ENCODE data around the gene FYN. TPM values are rescaled to one million over a fixed set of nuclear protein-coding genes. Genes with fewer than 3 reads are reported as not detected.

Gene FYN
- total RNA-seq, 4 donors from 2014 or later = 16.3 to 288 (median 52.2) TPM

DNA sequence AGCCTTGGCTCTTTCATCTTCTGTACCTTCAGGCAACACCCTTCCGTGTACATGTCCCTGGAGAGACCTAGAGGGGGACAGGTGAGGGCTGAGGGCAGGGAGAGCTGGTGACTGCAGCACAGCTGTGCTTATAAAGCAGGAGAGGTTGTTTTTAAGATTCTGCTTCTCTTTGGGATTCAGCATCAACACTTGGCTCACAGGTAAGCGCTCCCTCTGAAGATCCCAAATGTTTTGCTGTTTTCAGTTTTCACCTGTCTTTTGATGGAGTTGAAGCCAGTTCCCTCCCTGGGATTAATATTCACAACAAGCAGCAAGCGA lies 248.2 kb downstream of the FYN start:
- Histone ChIP-seq H3K27ac (peak overlapping the region; percentile 58 to 75 (median 68)), H3K27me3 (no peaks in the 10 kb centered on the region), H3K36me3 (no peaks in the 10 kb centered on the region), H3K4me1 (peaks cover 0 to 13% (median 2%) of the 10 kb centered on the region in 4 donors), H3K9me3 (no peaks in the 10 kb centered on the region), H3K4me3 (no peak overlapping the region)
- intact Hi-C loops (cut with DNase I; ENCODE audit: low total_unique reads) (no loop called here), in situ Hi-C loops (cut with MboI; ENCODE audit: low pct_ligation_motif_present in 1 of 4, low pct_unique_long_range_greater_than_20kb in 1 of 4, low sequenced_read_pairs in 3 of 4) (loop anchor here (25.0 kb wide), 3 partner anchors 238 to 363 kb away; a partner anchor contains a TSS)
- no peak for TF ChIP-seq POLR2AphosphoS5 (IDR thresholded peaks at IDR 0.05)
- TF ChIP-seq, protein P1, sequence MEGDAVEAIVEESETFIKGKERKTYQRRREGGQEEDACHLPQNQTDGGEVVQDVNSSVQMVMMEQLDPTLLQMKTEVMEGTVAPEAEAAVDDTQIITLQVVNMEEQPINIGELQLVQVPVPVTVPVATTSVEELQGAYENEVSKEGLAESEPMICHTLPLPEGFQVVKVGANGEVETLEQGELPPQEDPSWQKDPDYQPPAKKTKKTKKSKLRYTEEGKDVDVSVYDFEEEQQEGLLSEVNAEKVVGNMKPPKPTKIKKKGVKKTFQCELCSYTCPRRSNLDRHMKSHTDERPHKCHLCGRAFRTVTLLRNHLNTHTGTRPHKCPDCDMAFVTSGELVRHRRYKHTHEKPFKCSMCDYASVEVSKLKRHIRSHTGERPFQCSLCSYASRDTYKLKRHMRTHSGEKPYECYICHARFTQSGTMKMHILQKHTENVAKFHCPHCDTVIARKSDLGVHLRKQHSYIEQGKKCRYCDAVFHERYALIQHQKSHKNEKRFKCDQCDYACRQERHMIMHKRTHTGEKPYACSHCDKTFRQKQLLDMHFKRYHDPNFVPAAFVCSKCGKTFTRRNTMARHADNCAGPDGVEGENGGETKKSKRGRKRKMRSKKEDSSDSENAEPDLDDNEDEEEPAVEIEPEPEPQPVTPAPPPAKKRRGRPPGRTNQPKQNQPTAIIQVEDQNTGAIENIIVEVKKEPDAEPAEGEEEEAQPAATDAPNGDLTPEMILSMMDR (IDR thresholded peaks at IDR 0.05) = no peak
- TF ChIP-seq EP300 (IDR thresholded peaks at IDR 0.05; ENCODE audit: low read depth) = no peak
- no peak for TF ChIP-seq POLR2A (IDR thresholded peaks at IDR 0.05)
- DNase-seq = no peak
- 78 to 86% methylated on average over 3 of the region's 3 CpGs for WGBS, 2 donors (ENCODE audit: low coverage in 1 of 2)

DNA sequence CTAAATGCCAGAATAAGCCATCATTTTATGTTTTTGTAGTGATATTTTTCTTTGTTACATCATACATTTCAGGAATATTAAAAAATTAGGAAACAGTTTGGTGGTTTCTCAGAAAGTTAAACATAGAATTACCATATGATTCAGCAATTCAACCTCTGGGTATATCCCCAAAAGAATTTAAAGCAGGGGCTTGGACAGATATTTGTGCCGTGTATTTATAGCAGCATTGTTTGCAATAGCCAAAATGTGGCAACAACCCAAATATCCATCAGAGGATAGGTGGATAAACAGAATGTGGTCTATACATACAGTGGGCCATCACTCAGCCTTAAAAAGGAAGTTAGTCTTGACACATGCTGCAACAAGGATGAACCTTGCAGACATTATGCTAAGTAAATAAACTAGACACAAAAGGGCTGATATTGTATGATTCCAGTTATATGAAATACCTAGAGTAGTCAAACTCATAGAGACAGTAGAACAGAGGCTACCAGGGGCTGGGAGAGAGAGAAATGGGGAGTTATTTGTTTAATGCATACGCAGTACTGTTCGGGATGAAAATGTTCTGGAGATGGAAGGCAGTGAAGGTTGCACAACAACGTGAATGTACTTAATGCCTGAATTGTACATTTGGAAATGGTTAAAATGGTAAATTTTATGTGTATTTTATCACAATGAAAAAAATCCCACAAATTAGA lies 248.7 kb downstream of the FYN start:
- intact Hi-C loops (cut with DNase I; ENCODE audit: low total_unique reads) (no loop called here), in situ Hi-C loops (cut with MboI; ENCODE audit: low pct_ligation_motif_present in 1 of 4, low pct_unique_long_range_greater_than_20kb in 1 of 4, low sequenced_read_pairs in 3 of 4) (loop anchor here (25.0 kb wide), 3 partner anchors 237 to 362 kb away; a partner anchor contains a TSS)
- H3K9me3 ChIP-seq = no peaks in the 10 kb centered on the region
- no peaks in the 10 kb centered on the region for H3K36me3 ChIP-seq
- no peak for DNase-seq
- no peaks in the 10 kb centered on the region for H3K27me3 ChIP-seq
- peaks cover 0 to 18% (median 2%) of the 10 kb centered on the region in 4 donors for H3K4me1 ChIP-seq
- 82 to 86% methylated on average over 4 of the region's 4 CpGs for WGBS, 2 donors (ENCODE audit: low coverage in 1 of 2)
- H3K27ac ChIP-seq = peak overlapping the region in 2 of 4 donors; percentile 72 to 75
- no peak for TF ChIP-seq EP300 (IDR thresholded peaks at IDR 0.05; ENCODE audit: low read depth)
- TF ChIP-seq POLR2A (IDR thresholded peaks at IDR 0.05) = no peak
- TF ChIP-seq, protein P1 (IDR thresholded peaks at IDR 0.05) = no peak
- no peak for TF ChIP-seq POLR2AphosphoS5 (IDR thresholded peaks at IDR 0.05)
- no peak overlapping the region for H3K4me3 ChIP-seq

DNA sequence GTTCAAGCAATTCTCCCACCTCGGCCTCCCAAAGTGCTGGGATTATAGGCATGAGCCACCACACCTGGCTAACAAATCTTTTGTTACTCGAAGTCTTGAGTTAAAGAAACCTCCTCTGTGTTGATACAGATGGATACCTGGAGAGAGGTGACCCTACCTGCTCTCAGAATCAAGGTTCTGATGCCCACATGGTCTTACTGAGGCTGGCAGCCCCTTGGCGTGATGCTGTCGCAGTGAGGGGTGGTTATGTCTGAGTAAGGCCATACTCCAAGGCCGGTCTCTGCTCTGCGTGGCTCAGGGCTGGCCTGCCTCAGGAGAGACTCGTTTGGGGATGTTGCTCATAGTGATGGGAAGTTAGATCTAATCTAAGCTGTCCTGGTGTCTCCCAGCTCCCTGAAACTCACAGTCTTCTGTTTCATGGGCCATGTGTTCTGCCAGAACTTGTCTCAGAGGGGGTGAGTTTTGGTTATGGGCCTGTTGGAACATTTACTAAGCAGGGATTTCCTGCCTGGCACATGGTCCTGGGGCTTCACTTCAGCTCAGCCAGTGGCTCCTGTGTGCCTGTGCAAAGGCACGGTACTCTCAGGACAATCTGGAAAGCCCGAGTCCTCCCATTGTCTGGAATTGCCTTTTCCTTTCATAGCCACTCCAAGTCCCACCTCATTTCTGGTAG lies 250.1 kb downstream of the FYN start:
- 79 to 82% methylated on average over 2 to 9 of the region's 9 CpGs for WGBS, 2 donors (ENCODE audit: low coverage in 1 of 2)
- intact Hi-C loops (cut with DNase I; ENCODE audit: low total_unique reads) = no loop called here
- no peak overlapping the region for H3K27ac ChIP-seq
- H3K4me3 ChIP-seq = no peak overlapping the region
- H3K27me3 ChIP-seq = no peaks in the 10 kb centered on the region
- H3K4me1 ChIP-seq = peaks cover 0 to 18% (median 2%) of the 10 kb centered on the region in 4 donors
- H3K9me3 ChIP-seq = no peaks in the 10 kb centered on the region
- no peaks in the 10 kb centered on the region for H3K36me3 ChIP-seq
- no peak for DNase-seq
- in situ Hi-C loops (cut with MboI; ENCODE audit: low pct_ligation_motif_present in 1 of 4, low pct_unique_long_range_greater_than_20kb in 1 of 4, low sequenced_read_pairs in 3 of 4) = loop anchor here in 1 of 4 donors (25.0 kb wide), 1 partner anchor 361 kb away; a partner anchor contains a TSS
- TF ChIP-seq, protein P1 (IDR thresholded peaks at IDR 0.05) = no peak
- TF ChIP-seq EP300 (IDR thresholded peaks at IDR 0.05; ENCODE audit: low read depth) = no peak
- TF ChIP-seq POLR2A (IDR thresholded peaks at IDR 0.05) = no peak

DNA sequence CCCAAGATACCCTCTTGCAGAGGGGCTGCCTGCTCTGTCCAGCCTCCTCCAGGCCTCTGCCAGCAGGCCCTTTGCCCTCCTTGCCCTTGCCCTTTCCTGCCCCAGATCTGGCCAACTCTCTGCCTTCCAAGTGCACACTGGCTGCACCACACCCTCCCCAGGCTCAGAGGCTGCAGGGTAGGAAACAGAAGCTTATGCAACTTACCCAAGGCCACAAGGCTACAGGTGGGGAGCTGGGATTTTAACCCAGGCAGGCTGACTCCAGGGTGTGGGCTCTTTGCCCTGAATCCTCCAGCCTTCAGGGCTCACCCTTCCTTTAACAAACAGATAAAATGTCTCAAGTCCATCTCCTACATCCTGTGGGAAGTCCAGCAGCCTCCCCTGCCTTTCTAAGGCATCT lies 253.1 kb downstream of the FYN start:
- intact Hi-C loops (cut with DNase I; ENCODE audit: low total_unique reads) (no loop called here), in situ Hi-C loops (cut with MboI; ENCODE audit: low pct_ligation_motif_present in 1 of 4, low pct_unique_long_range_greater_than_20kb in 1 of 4, low sequenced_read_pairs in 3 of 4) (loop anchor here in 1 of 4 donors (25.0 kb wide), 1 partner anchor 358 kb away; a partner anchor contains a TSS)
- TF ChIP-seq POLR2AphosphoS5 (IDR thresholded peaks at IDR 0.05) = no peak
- no peak for TF ChIP-seq EP300 (IDR thresholded peaks at IDR 0.05; ENCODE audit: low read depth)
- no peak for TF ChIP-seq POLR2A (IDR thresholded peaks at IDR 0.05)
- TF ChIP-seq, protein P1 (IDR thresholded peaks at IDR 0.05) = no peak
- H3K4me3 ChIP-seq = no peak overlapping the region
- H3K27ac ChIP-seq = peak overlapping the region; percentile 31 to 41 (median 34)
- H3K27me3 ChIP-seq = no peaks in the 10 kb centered on the region
- peak; percentile 51 for DNase-seq
- peaks cover 0 to 21% (median 7%) of the 10 kb centered on the region in 4 donors for H3K4me1 ChIP-seq
- no peaks in the 10 kb centered on the region for H3K36me3 ChIP-seq
- H3K9me3 ChIP-seq = no peaks in the 10 kb centered on the region

All from transverse colon (tissue), 4 donors.